NCI-H1092 (cell line): Measurements from ENCODE around the gene AMPH.
"Not testable (repeated sequence)": the region's sequence is repeated elsewhere in the genome, so short reads cannot be mapped to it uniquely, and the experiment has no call there.

Experiments used
- DNase-seq: peaks from one replicate; lab custom pipeline; 2025; lab: John Stamatoyannopoulos, UW

The AMPH gene

DNA sequence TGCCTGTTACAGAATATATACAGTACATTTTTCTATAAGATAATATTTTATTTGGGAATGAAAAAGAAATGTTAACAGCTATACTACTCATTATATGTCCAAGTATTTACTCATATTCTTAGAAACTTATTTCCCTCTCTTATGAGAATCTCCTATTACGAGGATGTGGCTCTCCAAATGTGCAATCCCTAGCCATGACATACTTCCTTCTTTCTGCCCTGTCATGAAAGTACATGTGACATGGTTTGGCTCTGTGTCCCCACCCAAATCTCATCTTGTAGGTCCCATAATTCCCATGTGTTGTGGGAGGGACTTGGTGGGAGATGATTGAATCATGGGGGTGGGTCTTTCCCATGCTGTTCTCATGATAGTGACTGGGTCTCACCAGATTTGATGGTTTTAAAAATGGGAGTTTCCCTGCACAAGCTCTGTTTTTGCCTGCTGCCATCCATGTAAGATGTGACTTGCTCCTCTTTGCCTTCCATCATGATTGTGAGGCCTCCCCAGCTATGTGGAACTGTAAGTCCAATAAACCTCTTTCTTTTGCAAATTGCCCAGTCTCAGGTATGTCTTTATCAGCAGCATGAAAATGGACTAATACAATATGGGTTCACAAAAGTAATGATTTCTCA lies 235.1 kb downstream of the AMPH start:
- not testable (repeated sequence) for DNase-seq

DNA sequence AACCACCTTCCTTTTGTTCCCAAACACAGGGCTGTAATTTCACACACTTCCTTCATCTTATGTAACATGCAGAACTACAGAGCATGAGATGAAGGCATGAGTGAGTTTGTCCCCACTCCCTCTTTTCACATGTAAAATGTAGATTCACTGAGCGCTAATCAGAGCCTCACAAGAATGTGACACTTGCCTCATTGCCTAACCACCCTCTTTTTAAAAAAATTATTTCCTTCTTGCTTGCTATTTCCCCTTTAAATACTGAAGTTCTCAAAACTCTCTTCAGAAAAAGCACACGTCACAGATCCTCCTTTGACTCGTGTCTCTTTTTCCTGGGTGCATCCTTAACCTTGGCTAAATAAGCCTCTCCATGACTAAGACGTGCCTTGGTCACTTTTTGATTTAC lies 236.5 kb downstream of the AMPH start:
- DNase-seq: no peak

DNA sequence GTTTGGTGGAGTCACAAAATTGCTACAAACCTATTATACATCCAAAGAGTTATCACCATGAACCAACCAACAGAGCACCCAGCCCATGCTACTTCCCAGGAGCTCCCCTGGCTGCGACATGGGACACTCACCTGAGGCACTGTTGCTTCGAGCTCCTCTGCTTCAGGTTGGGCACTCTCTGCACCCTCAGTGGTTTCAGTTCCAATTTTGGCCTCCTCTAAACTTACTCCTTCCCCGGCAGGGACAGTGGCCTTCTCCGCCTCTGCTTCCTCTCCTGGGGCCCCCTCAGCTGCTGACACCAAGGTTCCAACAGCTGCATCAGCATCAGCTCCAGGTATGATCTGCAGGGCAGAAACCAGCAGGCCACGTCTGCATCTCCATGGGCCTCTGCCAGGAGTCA lies 237.3 kb downstream of the AMPH start:
- no peak for DNase-seq

DNA sequence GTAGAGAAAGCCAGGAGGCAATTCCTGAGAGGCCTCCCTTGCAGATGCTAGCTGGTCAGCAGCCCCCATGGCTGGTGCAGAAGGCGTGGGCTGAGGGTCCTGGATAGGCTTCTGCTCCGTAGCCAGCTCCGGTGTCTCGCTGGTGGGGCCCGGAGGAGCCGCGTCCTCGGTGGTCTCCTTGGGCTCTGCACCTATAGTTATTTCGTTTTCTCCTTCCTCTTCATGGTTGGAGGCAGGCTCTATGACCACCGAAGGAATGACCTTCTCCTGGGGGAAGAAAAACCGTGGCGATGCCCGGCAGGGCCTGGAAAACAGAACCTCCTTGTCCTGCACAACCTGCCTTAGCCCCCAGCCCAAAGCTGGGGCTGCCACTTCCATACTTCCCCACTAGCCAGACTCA lies 239.4 kb downstream of the AMPH start:
- no peak for DNase-seq

DNA sequence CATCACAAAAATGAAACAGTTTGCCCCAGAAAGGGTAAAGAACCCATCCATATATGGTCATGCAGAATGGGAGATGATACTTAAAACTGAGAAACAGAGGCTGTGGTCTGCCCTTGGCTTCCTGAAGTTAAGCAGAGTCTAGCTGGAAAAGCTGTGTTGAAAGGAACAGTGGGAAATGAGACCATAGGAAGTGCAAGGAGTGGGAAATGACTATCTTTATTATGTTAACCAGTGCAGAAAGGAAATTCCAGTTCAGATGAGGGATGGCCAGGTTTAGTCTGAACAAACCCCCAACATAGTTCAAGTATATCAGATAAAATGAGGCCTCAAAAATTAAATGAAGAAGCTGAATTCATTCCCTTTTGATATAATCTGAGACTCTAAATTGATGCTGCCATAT lies 245.5 kb downstream of the AMPH start:
- no peak for DNase-seq

DNA sequence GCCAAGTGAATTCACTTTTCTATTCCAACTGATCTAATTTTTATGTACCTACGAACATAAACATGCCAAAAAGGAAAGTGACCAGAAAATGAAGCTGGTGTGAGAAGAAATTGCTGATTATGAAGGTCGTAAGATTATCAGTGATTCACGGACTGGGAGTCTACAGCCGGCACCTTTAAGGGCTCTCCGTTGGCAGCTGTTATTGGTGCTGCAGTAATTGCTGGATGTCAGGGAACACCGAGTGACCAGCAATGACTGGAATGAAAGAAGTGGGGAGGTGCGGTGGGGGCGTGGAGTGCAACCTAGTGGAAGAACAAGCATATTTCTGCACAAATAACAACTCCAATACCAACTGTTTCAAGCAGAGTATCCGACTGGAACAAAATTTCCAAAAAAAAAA lies 247.9 kb downstream of the AMPH start:
- no peak for DNase-seq

DNA sequence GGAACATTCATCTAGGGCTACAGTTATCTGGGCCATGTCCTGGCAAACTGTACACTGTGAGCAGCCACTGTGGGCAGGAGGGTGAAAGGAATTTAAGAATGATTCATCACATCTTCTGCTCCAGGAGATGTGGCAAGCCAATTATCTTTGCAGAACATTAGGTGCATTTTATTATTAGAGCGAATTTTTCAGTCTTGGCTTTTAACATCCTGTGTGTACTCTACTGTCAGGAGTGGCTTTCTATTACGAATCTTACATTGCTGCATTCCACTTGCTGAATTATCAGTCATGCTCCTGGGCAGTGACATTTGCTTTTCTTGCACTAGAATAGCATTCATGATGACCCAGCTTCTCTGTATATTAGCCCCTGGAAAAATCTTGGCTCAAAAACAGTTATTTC lies 248.5 kb downstream of the AMPH start:
- DNase-seq: no peak

DNA sequence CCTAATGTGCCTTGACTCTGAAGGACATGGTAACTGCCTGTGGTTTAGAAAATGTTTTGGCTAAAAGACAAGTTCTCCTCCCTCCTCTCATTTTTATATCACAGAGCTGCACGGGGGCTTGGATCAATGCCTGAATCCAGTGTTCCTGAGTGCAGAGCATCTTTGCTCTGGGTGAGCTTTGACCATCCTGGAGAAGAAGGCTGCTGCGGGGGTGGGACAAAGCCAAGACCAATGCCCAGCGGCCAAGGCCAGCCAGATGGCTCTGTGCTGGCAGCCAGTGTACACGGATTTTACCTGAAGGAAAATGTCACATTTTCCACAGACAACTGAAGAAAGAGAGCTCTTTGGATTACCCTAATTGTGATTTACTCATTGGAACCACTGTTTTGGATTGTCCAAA lies 255.7 kb downstream of the AMPH start:
- DNase-seq: no peak

DNA sequence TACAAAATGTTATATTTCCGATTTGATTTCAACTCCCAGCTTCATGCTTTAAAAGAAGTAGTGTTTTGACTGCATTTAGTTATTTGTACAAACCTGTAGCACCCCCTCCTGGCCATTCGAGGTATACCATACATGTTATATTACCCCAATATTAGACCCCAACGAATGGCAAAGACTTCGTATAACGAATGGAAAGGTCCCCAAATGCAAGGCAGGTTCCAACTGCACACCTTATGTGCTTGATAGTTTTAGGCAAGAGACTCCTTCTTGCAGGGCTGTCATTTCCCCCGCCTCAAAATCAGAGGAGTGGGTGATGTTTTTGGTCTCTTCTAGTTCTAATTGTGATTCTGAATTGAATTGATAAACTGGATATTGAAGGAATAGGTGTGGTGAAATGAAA lies 256.7 kb downstream of the AMPH start:
- peak; percentile 18 for DNase-seq

DNA sequence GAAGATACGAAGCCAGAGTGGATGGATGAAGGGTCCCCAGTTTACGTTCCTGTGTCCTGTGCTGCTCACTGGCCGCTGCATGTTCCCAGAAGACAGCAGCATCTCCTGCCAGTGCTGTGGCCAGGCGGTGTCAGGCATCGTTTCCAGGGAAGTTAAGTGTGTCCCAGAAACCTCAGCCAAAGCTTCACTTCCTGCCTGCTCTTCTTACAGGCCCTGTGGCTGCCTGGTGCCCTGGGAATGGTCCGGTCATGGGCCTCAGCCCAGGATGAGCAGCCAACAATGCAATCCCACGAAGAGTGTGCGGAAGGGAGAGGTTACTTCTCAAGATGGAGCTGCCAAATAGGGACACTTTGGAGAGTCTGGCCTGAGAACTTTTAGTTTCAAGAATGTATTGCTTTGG lies 258.0 kb downstream of the AMPH start:
- DNase-seq: no peak

DNA sequence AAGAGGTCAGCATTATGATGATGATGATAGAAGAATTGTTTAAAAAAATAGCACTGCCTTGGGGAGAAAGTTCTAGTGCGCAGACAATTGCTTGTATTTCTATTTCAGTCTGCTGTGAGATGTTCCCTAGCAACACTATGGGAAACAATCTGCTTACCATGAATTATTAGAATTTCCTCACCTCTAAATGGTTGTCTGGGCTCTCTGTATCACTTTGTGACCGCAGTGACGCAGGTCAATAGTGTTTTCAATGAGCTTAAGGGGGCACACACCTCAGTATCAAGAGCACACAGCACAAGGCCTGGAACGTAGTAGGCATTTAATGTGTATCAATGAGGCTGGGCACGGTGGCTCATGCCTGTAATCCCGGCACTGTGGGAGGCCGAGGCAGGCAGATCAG lies 258.9 kb downstream of the AMPH start:
- no peak for DNase-seq

DNA sequence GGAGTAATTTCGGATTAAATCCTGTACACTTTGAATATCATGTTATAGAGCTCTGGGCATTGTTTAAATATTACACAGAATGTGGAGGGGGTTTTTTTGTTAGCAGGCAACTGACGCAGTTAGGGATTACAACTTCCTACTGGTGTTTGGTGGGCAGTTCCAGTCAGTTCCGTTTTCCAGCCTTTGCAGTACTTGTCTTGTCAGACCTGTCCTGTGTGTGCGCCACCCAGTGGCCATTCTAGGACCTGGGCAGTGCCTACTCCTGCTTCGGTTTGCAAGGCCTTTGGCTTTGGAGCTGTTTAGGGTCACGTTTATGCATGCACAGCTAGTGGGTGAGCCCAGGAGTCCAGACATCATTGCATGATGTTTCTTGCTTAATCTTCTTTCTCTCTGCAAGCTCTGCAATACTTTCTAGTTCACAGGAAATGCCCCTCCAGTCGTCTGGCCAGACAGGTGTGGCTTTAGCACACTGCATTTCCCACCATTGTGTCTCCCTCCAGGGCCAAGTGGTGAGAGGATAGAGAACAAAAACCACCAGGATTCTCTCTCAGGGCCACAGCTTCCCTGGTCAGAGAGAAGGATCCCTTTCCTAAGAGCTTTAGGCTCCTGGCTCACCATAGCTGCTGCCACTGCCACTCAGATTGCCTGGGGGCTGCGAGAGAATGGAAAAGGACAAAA lies 261.2 kb downstream of the AMPH start:
- DNase-seq: peak; percentile 58

DNA sequence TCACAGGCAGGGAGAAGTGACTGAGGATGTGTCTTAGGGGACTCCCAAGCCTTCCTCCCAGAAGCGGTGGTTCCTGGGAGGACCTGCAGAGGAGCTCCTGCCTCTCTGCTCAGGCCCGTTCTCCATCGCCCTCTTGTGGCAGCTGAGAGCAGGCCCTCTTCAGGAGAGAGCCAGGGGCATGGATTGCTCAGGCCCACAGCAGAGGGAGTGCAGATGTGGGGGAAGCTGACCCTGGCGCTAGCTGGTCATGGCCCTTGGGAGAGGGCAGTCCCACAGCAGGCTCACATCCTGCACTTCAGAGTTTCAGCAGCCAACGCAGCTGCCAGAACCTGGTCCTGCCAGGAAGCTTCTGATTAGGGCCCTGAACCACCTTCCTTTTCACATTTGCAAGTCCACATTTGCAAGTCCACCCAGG lies 263.0 kb downstream of the AMPH start:
- DNase-seq: peak; percentile 51

DNA sequence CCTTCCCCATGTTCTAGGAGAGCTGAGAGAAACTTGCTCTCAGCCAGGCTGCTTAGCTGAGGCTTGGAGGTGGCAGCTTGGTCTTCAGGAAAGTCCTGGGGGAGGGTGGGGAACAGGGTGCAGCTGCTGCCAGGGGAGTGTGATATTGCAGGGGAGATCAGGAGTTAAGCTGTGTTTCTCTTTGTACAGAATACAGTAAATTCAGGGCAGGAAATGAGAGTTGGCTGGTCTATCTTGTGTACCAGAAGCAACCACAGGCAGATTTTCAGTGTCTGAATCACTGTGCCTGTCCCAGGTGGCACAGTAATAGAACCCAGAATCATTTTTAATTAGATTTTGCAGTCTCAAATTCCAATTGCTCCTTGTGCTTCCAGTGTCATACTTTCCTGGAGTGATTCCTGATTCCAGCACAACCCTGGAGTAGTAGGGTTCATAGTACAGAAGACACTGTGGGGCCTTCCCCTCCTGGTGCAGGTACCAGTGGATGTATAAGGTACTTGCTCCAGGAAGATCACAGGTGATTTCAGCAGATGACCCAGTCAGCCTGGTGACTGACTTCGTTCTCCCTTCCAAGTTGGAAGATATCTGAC lies 263.8 kb downstream of the AMPH start:
- no peak for DNase-seq

DNA sequence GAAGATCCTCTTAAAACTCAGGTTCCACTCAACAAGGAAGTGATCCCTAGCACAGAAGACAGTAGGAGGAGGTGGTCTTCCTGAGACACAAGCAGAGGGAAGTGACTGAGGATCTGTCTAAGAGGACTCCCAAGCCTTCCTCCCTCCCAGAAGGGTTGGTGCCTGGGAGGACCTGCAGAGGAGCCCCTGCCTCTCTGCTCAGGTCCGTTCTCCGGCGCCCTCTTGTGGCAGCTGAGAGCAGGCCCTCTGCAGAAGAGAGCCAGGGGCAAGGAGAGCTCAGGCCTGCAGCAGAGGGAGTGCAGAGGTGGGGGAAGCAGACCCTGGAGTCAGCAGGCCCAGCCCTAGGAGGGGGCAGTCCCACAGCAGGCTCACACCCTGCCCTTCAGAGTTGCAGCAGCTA lies 267.8 kb downstream of the AMPH start:
- not testable (repeated sequence) for DNase-seq

DNA sequence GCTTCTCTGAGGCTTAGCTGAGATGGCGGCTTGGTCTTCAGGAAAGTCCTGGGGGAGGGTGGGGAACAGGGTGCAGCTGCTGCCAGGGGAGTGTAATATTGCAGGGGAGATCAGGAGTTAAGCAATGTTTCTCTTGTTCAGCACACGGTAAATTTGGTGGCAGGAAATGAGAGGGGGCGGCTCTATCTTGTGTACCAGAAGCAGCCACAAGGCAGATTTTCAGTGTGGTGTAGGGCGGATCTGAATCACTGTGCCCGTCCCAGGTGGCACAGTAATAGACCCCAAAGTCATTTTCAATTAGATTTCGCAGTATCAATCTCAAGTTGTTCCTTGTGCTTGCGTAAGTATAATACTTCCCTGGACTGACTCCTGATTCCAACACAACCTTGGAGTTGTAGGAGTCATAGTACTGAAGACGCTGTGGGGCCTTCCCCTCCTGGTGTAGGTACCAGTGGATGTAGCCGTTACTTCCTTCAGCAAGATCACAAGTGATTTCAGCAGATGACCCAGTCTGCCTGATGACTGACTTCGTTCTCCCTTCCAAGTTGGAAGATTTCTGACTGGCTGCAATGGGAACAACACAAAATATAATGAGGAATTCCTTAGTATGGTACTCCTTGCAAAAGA lies 268.4 kb downstream of the AMPH start:
- not testable (repeated sequence) for DNase-seq

DNA sequence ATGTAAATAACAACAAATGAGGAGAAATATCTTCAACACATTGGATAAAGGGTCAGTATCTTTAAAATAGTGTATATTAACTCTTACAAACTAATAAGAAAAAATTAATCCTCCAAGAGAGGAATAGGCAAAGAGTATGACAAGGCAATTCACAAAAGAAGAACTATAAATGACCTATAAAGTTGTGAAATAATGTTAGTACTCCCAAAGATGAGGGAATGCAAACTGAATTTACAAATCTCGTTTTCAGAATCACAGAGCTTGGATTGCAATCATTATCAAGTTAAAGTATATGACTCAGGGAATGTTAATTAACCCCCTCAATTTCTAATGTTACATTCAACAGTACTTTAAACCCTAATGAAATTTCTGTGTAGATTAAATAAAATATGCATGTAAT lies 270.4 kb downstream of the AMPH start:
- DNase-seq: no peak

DNA sequence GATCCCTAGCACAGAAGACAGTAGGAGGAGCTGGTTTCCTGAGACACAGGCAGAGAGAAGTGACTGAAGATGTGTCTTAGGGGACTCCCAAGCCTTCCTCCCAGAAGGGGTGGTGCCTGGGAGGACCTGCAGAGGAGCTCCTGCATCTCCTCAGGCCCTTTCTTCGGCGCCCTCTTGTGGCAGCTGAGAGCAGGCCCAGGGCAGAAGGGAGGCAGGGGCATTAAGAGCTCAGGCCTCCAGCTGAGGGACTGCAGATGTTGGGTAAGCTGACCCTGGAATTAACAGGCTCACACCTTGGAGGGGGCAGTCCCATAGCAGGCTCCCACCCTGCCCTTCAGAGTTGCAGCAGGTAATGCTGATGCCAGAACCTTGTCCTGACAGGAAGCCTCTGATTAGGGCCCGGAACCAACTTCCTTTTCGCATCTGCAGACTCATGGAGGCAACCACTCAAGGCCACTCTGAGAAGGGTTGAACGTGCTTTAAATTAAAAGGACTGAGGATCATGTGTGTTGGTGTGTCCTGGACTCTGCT lies 272.0 kb downstream of the AMPH start:
- not testable (repeated sequence) for DNase-seq

DNA sequence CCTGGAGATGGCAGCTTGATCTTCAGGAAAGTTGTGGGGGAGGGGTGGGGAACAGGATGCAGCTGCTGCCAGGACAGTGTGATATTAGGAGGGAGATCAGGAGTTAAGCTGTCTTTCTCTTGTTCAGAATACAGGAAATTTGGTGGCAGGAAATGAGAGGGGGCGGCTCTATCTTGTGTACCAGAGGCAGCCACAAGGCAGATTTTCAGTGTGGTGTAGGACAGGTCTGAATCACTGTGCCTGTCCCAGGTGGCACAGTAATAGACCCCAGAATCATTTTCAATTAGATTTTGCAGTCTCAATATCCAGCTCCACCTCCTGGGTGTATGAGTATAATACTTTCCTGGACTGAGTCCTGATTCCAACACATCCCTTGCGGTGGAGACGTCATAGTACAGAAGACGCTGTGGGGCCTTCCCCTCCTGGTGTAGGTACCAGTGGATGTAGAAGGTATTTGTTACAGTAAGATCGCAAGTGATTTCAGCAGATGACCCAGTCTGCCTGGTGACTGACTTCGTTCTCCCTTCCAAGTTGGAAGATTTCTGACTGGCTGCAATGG lies 272.8 kb downstream of the AMPH start:
- not testable (repeated sequence) for DNase-seq

DNA sequence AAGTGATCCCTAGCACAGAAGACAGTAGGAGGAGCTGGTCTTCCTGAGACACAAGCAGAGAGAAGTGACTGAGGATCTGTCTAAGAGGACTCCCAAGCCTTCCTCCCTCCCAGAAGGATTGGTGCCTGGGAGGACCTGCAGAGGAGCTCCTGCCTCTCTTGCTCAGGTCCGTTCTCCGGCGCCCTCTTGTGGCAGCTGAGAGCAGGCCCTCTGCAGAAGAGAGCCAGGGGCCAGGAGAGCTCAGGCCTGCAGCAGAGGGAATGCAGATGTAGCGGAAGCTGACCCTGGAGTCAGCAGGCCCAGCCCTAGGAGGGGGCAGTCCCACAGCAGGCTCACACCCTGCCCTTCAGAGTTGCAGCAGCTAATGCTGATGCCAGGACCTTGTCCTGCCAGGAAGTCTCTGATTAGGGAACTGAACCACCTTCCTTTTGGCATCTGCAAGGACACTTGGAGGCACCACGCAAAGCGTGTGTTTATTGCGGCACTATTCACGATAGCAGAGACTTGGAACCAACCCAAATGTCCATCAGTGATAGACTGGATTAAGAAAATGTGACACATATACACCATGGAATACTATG lies 276.8 kb downstream of the AMPH start:
- peak; percentile 29 for DNase-seq

DNA sequence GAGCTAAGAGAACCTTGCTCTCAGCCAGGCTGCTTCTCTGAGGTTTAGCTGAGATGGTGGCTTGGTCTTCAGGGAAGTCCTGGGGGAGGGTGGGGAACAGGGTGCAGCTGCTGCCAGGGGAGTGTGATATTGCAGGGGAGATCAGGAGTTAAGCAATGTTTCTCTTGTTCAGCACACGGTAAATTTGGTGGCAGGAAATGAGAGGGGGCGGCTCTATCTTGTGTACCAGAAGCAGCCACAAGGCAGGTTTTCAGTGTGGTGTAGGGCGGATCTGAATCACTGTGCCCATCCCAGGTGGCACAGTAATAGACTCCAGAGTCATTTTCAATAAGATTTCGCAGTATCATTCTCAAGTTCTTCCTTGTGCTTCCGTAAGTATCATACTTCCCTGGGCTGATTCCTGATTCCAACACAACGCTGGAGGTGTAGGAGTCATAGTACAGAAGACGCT lies 277.7 kb downstream of the AMPH start:
- not testable (repeated sequence) for DNase-seq

DNA sequence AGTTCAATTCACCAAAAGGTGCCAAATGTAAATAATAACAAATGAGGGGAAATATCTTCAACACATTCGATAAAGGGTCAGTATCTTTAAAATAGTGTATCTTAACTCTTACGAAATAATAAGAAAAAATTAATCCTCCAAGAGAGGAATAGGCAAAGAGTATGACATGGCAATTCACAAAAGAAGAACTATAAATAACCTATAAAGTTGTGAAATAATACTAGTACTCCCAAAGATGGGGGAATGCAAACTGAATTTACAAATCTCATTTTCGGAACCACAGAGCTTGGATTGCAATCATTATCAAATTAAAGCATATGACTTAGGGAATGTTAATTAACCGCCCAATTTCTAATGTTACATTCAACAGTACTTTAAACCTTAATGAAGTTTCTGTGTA lies 279.6 kb downstream of the AMPH start:
- no peak for DNase-seq
